ENCODE data around the gene TLE6.

GRCh38 chr19:3007975-3008374 is 30.6 kb downstream of the TLE6 start:
- TF ChIP-seq CTCF (IDR thresholded peaks at IDR 0.05; ENCODE audit: low read depth, low read length, poor library complexity, severe bottlenecking) (no peak), EZH2phosphoT487 (IDR thresholded peaks at IDR 0.05; ENCODE audit: borderline replicate concordance, low read length) (no peak)
